Measurements from ENCODE around the gene TMEM207. TPM values are rescaled to one million over a fixed set of nuclear protein-coding genes. Genes with fewer than 3 reads are reported as not detected.

The TMEM207 gene
- total RNA-seq, 1 experiment from 2014 or later, result not detected

- Histone ChIP-seq H3K18ac (ENCODE audit: insufficient read length, low read depth, low read length) (no peak overlapping the region), H3K23ac (ENCODE audit: insufficient read length, low read depth, low read length) (no peak overlapping the region), H2AFZ (ENCODE audit: low read length) (no peak overlapping the region), H3K27me3 (ENCODE audit: insufficient read depth, low read length) (no peaks in the 10 kb centered on the region), H3K4me1 (ENCODE audit: insufficient read depth, low read length) (no peaks in the 10 kb centered on the region; the same call in 1 of the 2 replicates), H3T11ph (ENCODE audit: low read length) (no peak overlapping the region), H2BK120ac (ENCODE audit: low read depth, low read length, poor library complexity, severe bottlenecking) (no peak overlapping the region), H2BK12ac (ENCODE audit: insufficient read length, low read depth, low read length) (no peak overlapping the region), H3K23me2 (ENCODE audit: insufficient read length, low read depth, low read length, poor library complexity, severe bottlenecking) (no peaks in the 10 kb centered on the region), H2BK15ac (ENCODE audit: low read depth, low read length) (no peak overlapping the region), H4K91ac (ENCODE audit: insufficient read length, low read depth, low read length) (no peak overlapping the region), H3K9ac (ENCODE audit: extremely low read depth, insufficient read length, low read length) (no peak overlapping the region), H3K9me3 (ENCODE audit: control insufficient read depth, low read depth, low read length) (no peaks in the 10 kb centered on the region), H3K56ac (ENCODE audit: insufficient read length, low read depth, low read length) (no peak overlapping the region), H3K27ac (ENCODE audit: insufficient read length, low read depth, low read length) (no peak overlapping the region), H3K14ac (ENCODE audit: insufficient read depth, low read length) (no peak overlapping the region), H2BK5ac (ENCODE audit: insufficient read length, low read length) (no peak overlapping the region), H3K4me2 (ENCODE audit: insufficient read depth, insufficient read length, low read length) (no peak overlapping the region), H4K8ac (replicated peaks; ENCODE audit: insufficient read length, low read depth, low read length) (no peak overlapping the region), H4K5ac (ENCODE audit: insufficient read length, low read depth, low read length) (no peak overlapping the region), H4K20me1 (ENCODE audit: control insufficient read depth, insufficient read depth, insufficient read length) (no peaks in the 10 kb centered on the region), H2AK5ac (ENCODE audit: insufficient read length, low read length) (no peak overlapping the region), H3K79me2 (ENCODE audit: insufficient read depth, low read length) (no peaks in the 10 kb centered on the region), H2BK20ac (ENCODE audit: low read depth, low read length, poor library complexity, severe bottlenecking) (no peak overlapping the region), H3K79me1 (ENCODE audit: insufficient read depth, low read depth, low read length, poor library complexity, severe bottlenecking) (no peaks in the 10 kb centered on the region), H3K4ac (ENCODE audit: low read depth, low read length) (no peak overlapping the region)
- no peak for DNase-seq
- no peak for TF ChIP-seq CTCF (conservative IDR thresholded peaks at IDR 0.05)
- Mint-ChIP-seq H3K4me3 (no peak overlapping the region), H3K36me3 (ENCODE audit: insufficient read depth in 1 of 3, low read depth in 3 of 3) (no peaks in the 10 kb centered on the region; a peak in 1 of 7 replicates), H3K27me3 (ENCODE audit: low read depth) (no peaks in the 10 kb centered on the region), H3K27ac (no peak overlapping the region), H3K4me1 (peaks cover 18 to 27% of the 10 kb centered on the region in 2 experiments), H3K9me3 (no peaks in the 10 kb centered on the region)
- no CpG with 5 or more reads among the region's 1 CpG for WGBS (ENCODE audit: extremely low coverage, insufficient read length, low lambda C conversion rate)
These were observed 36.8 kb upstream of the TMEM207 start for GRCh38 chr3:190486533-190486864.
